Measurements from ENCODE around the gene NCKAP5L.

Gene NCKAP5L

DNA sequence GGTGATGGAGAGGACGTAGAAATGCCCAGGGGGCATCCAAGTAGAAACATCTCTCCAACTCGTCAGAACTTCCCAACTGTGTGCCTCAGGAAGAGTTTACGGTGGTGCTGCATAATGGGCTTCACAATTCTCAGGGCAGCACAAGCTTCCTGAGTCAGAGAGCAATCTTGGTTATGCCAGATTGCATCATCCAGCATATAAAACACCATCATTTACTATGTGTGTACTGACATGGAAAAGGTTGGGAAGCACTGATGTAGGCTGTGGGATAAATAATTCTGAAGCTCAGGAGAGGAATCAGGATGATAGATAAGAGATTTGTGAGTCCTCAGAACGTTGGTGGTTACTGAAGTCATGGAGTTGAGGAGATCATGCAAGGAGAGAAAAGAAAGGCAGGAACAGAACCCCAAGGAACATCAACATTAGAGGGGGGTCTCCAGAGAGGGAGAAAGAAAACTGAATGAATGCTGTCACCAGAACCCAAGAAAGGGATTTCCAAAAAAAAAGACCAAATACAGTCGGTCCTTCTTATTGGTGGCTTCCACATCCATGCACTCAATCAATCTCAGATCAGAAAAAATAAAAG, 4.7 kb upstream of the NCKAP5L start:
- CTCF ChIA-PET, result interaction anchor here (0.9 kb wide), 1 partner anchor 237 kb away, joined by 3 read pairs; no protein-coding TSS in a partner anchor
- POLR2A ChIA-PET (ENCODE audit: low non-redundant PET), result no interaction called here
- no peak for DNase-seq (ENCODE audit: low spot score)
- H3K27ac ChIP-seq, result no peak overlapping the region
- TF ChIP-seq, protein P1, sequence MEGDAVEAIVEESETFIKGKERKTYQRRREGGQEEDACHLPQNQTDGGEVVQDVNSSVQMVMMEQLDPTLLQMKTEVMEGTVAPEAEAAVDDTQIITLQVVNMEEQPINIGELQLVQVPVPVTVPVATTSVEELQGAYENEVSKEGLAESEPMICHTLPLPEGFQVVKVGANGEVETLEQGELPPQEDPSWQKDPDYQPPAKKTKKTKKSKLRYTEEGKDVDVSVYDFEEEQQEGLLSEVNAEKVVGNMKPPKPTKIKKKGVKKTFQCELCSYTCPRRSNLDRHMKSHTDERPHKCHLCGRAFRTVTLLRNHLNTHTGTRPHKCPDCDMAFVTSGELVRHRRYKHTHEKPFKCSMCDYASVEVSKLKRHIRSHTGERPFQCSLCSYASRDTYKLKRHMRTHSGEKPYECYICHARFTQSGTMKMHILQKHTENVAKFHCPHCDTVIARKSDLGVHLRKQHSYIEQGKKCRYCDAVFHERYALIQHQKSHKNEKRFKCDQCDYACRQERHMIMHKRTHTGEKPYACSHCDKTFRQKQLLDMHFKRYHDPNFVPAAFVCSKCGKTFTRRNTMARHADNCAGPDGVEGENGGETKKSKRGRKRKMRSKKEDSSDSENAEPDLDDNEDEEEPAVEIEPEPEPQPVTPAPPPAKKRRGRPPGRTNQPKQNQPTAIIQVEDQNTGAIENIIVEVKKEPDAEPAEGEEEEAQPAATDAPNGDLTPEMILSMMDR (conservative IDR thresholded peaks at IDR 0.05; ENCODE audit: low read depth), result no peak

DNA sequence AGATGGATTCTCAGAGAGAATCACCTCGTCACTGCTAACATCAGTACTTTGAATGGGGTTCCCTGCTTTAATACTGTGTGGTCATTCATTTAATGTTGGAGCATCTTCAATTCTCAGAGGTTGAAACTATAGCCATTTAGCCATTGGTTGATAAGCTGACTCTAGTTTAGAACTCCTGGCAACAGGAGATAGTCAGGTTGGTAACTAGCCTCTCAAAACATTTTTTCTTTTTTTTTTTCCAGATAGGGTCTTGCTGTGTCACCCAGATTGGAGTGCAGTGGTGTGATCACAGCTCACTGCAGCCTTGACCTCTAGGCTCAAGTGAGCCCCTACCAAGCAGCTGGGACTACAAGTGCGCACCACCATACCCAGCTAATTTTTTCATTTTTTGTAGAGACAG, 3.5 kb upstream of the NCKAP5L start:
- H3K27ac ChIP-seq, result no peak overlapping the region
- POLR2A ChIA-PET (ENCODE audit: low non-redundant PET), result interaction anchor here (0.5 kb wide), 1 partner anchor 64 kb away, joined by 4 read pairs; no protein-coding TSS in a partner anchor
- CTCF ChIA-PET, result no interaction called here
- TF ChIP-seq, protein P1 (conservative IDR thresholded peaks at IDR 0.05; ENCODE audit: low read depth), result no peak
- no peak for DNase-seq (ENCODE audit: low spot score)

DNA sequence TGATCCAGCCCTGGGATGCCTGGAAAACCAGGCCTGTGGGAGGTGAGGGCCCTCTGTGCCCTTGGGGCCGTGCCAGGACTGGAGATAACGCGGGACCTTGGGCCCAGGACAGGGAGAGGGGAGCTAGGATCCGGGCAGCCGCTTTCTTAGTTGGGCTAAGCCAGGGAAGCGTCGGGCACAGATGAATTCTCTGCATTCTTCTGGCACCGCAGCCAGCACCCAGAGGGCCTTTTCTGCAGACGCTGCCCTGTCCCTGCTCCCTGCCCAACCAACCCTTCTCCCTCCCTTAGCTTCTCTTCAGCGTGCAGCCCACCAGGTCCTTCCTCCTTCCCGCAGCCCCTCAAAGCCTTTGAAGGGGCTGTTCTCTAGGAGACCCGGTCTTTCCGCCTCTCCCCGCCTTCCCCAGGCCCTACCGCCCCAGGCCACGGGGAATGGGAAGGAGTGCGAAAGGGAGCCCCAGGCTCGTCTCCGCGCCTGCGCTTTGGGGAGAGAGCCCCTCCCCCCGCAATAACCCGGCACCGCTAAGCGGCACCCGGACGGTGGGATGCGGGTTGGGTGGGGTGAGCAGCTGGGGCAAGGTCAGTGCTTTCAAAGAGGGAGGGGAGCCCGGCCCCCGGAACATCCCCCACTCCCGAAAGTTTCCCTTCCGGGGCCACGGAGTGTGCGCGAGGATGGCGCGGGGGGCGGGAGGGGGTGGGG, 663 bp downstream of the NCKAP5L start:
- TF ChIP-seq, protein P1 (conservative IDR thresholded peaks at IDR 0.05; ENCODE audit: low read depth), result no peak
- CTCF ChIA-PET, result no interaction called here
- peak overlapping the region; percentile 91 for H3K27ac ChIP-seq
- DNase-seq (ENCODE audit: low spot score), result peak; percentile 71
- POLR2A ChIA-PET (ENCODE audit: low non-redundant PET), result interaction anchor here (0.6 to 0.8 kb wide), 2 partner anchors 28 to 86 kb away, joined by 3 read pairs; partner anchors contain the start of gene TMBIM6

DNA sequence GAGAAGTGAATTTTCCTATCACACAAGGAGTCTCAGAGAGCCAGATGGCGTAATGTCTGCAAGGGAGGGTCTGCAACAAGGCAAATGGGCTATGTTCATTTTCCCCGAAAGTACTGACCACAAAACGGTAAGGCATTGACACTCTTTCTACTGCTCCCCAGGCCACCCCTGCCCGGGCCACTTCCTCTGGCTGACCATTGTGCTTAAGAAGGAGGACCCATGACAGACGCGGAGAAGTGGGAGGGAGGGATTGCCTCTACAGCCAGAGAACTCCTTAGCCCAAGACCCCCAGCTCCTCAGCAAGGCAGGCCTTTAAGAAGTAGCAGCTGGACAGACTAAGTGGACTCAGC, 1.2 kb downstream of the NCKAP5L start:
- DNase-seq (ENCODE audit: low spot score), result no peak
- ChIA-PET POLR2A (ENCODE audit: low non-redundant PET) (interaction anchor here (0.6 kb wide), 1 partner anchor 28 kb away, joined by 3 read pairs; no protein-coding TSS in a partner anchor), CTCF (no interaction called here)
- TF ChIP-seq, protein P1 (conservative IDR thresholded peaks at IDR 0.05; ENCODE audit: low read depth), result no peak
- H3K27ac ChIP-seq, result peak overlapping the region; percentile 91

DNA sequence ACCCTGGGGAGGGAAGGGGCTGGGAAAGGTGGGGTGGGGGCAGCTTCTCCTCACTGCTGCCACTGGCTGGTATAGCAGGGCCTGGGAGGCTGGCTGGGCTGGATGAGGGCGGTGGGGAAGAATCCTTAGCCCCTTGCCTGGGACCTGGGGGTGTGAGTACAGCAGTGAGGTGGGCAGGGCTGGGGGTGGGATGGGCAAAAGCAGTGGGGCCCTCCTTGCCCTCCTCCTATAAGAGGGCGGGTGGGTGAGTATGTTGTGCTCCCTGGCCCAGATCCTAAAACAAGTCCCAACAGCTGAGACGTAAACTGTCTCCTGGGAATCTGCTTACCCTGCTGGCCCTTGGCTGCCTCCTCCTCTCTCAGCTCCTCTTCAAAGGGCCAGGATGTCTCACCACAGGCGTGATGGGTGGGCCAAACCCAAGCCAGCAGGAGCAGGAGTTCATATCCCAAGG, 2.2 kb downstream of the NCKAP5L start:
- TF ChIP-seq, protein P1 (conservative IDR thresholded peaks at IDR 0.05; ENCODE audit: low read depth), result no peak
- POLR2A ChIA-PET (ENCODE audit: low non-redundant PET), result no interaction called here
- no peak for DNase-seq (ENCODE audit: low spot score)
- CTCF ChIA-PET, result interaction anchor here (1.0 kb wide), 1 partner anchor 48 kb away, joined by 3 read pairs; no protein-coding TSS in a partner anchor
- peak overlapping the region; percentile 91 for H3K27ac ChIP-seq

DNA sequence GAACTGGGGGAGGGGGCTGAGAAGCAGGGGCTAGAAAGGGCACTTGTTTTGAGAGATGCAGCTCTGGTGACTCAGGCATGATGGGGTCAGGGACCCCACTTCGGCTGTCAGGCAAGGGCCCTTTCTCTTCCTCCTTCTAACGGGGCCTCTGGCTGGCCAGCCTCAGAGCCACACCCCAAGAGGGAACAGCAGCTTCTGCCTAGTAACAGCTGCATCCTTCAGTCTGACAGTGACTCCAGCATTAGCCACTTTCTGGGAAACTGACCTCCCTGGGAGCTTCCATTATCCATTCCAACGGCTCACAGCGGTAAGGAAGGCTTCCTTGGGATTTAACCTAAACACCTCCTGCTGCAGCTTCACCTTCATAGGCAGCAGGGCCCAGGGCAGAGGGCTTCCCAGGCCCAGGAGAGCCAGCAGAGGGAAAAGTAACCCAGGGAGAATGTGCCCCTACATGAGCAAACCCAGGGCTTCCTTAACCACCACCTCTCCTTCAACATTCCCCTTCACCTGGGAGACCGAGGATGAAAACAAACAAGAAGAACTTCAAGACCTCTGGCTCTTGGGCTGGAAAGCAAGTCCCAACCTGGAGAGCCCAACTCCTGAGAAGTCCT, 2.7 kb downstream of the NCKAP5L start:
- TF ChIP-seq, protein P1 (conservative IDR thresholded peaks at IDR 0.05; ENCODE audit: low read depth), result no peak
- ChIA-PET CTCF (interaction anchor here (0.5 to 0.7 kb wide), 3 partner anchors 20 to 286 kb away, joined by 3 read pairs; partner anchors contain the start of gene COX14), POLR2A (ENCODE audit: low non-redundant PET) (no interaction called here)

More for the DNA sequence above, 2.7 kb downstream of the NCKAP5L start:
- DNase-seq (ENCODE audit: low spot score), result no peak
- H3K27ac ChIP-seq, result peak overlapping the region; percentile 91
